Measurements from ENCODE around the gene MARK3. TPM values are rescaled to one million over a fixed set of nuclear protein-coding genes. Genes with fewer than 3 reads are reported as not detected.

Gene MARK3
- total RNA-seq, 1 experiment from 2014 or later, result 78.0 TPM

GRCh38 chr14:103542605-103543088 lies 157.4 kb downstream of the MARK3 start:
- no peaks in the 10 kb centered on the region for H3K9me3 Mint-ChIP-seq (ENCODE audit: unreplicated experiment)
- intact Hi-C loops (cut with micrococcal nuclease; ENCODE audit: unreplicated experiment), result no loop called here
- CTCF ChIA-PET, result interaction anchor here (2.7 kb wide), 1 partner anchor 24 kb away, joined by 13 read pairs; no protein-coding TSS in a partner anchor
- no peak overlapping the region for H3K27ac Mint-ChIP-seq (ENCODE audit: unreplicated experiment)
- H3K36me3 Mint-ChIP-seq (ENCODE audit: insufficient read depth, unreplicated experiment), result peaks cover 11% of the 10 kb centered on the region
- H3K4me3 ChIP-seq (ENCODE audit: low read depth, low read length), result no peak overlapping the region
- no peaks in the 10 kb centered on the region for H3K36me3 ChIP-seq (ENCODE audit: control insufficient read depth, insufficient read depth, low read length)
- H3K4me1 Mint-ChIP-seq (ENCODE audit: low read depth, unreplicated experiment), result no peaks in the 10 kb centered on the region
- no peaks in the 10 kb centered on the region for H3K27me3 Mint-ChIP-seq (ENCODE audit: insufficient read depth, unreplicated experiment)
- peaks cover 6% of the 10 kb centered on the region for H3K4me1 ChIP-seq
- no TSS peak for BruUV-seq (replicated peaks)
- H3K9me3 ChIP-seq, result no peaks in the 10 kb centered on the region
- no peak for DNase-seq
- POLR2A ChIA-PET, result no interaction called here
- TF ChIP-seq, protein P1, sequence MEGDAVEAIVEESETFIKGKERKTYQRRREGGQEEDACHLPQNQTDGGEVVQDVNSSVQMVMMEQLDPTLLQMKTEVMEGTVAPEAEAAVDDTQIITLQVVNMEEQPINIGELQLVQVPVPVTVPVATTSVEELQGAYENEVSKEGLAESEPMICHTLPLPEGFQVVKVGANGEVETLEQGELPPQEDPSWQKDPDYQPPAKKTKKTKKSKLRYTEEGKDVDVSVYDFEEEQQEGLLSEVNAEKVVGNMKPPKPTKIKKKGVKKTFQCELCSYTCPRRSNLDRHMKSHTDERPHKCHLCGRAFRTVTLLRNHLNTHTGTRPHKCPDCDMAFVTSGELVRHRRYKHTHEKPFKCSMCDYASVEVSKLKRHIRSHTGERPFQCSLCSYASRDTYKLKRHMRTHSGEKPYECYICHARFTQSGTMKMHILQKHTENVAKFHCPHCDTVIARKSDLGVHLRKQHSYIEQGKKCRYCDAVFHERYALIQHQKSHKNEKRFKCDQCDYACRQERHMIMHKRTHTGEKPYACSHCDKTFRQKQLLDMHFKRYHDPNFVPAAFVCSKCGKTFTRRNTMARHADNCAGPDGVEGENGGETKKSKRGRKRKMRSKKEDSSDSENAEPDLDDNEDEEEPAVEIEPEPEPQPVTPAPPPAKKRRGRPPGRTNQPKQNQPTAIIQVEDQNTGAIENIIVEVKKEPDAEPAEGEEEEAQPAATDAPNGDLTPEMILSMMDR (IDR thresholded peaks at IDR 0.05; ENCODE audit: insufficient read depth in 1 of 2, low read depth in 1 of 2, low read length in 1 of 2, severe bottlenecking in 1 of 2, unreplicated experiment in 1 of 2), result no peak
- no peak overlapping the region for H3K4me3 Mint-ChIP-seq (ENCODE audit: unreplicated experiment)
- no peaks in the 10 kb centered on the region for H3K27me3 ChIP-seq (replicated peaks; ENCODE audit: control insufficient read depth, insufficient read depth, low read length)

- ChIA-PET CTCF (interaction anchor here (2.7 kb wide), 1 partner anchor 24 kb away, joined by 13 read pairs; no protein-coding TSS in a partner anchor), POLR2A (no interaction called here)
- no peak overlapping the region for H3K4me3 ChIP-seq (ENCODE audit: low read depth, low read length)
- peaks cover 6% of the 10 kb centered on the region for H3K4me1 ChIP-seq
- no TSS peak for BruUV-seq (replicated peaks)
- H3K36me3 ChIP-seq (ENCODE audit: control insufficient read depth, insufficient read depth, low read length), result no peaks in the 10 kb centered on the region
- no peaks in the 10 kb centered on the region for H3K9me3 ChIP-seq
- no peak for DNase-seq
- H3K27me3 ChIP-seq (replicated peaks; ENCODE audit: control insufficient read depth, insufficient read depth, low read length), result no peaks in the 10 kb centered on the region
- intact Hi-C loops (cut with micrococcal nuclease; ENCODE audit: unreplicated experiment), result no loop called here
- Mint-ChIP-seq H3K27me3 (ENCODE audit: insufficient read depth, unreplicated experiment) (no peaks in the 10 kb centered on the region), H3K36me3 (ENCODE audit: insufficient read depth, unreplicated experiment) (peaks cover 11% of the 10 kb centered on the region), H3K27ac (ENCODE audit: unreplicated experiment) (no peak overlapping the region), H3K4me1 (ENCODE audit: low read depth, unreplicated experiment) (no peaks in the 10 kb centered on the region), H3K4me3 (ENCODE audit: unreplicated experiment) (no peak overlapping the region), H3K9me3 (ENCODE audit: unreplicated experiment) (no peaks in the 10 kb centered on the region)
- TF ChIP-seq, protein P1 (IDR thresholded peaks at IDR 0.05; ENCODE audit: insufficient read depth in 1 of 2, low read depth in 1 of 2, low read length in 1 of 2, severe bottlenecking in 1 of 2, unreplicated experiment in 1 of 2), result no peak
These were observed 157.9 kb downstream of the MARK3 start for GRCh38 chr14:103543140-103543539.

DNA sequence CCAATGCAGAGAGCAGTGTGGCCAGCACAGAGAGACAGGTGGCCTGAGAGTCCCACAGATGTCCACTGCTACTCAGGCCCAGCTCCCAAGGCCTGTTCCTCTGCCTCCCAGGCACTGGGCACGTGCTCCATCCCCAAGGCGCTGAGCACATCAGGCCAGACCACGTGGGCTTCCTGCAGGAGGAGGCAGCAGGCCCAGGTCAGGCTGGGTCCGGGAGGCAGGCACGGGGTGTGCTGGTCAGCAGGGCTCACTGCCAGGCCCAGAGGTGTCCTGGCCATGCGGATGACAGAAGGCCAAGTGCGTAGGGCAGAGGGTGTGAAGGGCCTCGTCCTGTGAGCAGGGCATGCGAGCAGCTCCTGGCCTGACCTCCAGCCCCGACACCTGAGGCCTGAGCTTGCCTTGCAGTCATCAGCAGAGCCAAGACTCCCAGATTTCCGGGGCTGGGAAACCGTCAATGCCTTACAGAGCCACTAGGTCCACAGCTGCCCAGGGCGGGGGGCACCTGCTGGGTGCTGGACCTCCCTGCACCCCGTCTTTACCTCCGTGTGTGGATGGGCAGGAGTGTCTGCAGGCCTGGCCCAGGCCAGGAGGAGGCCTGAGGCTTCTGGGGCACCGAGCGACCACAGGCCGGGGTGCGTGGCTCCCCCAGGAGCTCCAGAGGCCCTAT lies 158.6 kb downstream of the MARK3 start:
- BruUV-seq (replicated peaks), result no TSS peak
- Mint-ChIP-seq H3K4me1 (ENCODE audit: low read depth, unreplicated experiment) (no peaks in the 10 kb centered on the region), H3K27me3 (ENCODE audit: insufficient read depth, unreplicated experiment) (no peaks in the 10 kb centered on the region), H3K36me3 (ENCODE audit: insufficient read depth, unreplicated experiment) (peaks cover 11% of the 10 kb centered on the region), H3K27ac (ENCODE audit: unreplicated experiment) (no peak overlapping the region), H3K9me3 (ENCODE audit: unreplicated experiment) (no peaks in the 10 kb centered on the region), H3K4me3 (ENCODE audit: unreplicated experiment) (no peak overlapping the region)
- no peaks in the 10 kb centered on the region for H3K27me3 ChIP-seq (replicated peaks; ENCODE audit: control insufficient read depth, insufficient read depth, low read length)
- peaks cover 6% of the 10 kb centered on the region for H3K4me1 ChIP-seq
- ChIA-PET CTCF (interaction anchor here (2.7 kb wide), 1 partner anchor 25 kb away, joined by 13 read pairs; no protein-coding TSS in a partner anchor), POLR2A (interaction anchor here (0.7 kb wide), 1 partner anchor 21 kb away, joined by 3 read pairs; the partner anchor contains the start of gene CKB)
- no peak overlapping the region for H3K4me3 ChIP-seq (ENCODE audit: low read depth, low read length)
- DNase-seq, result no peak
- H3K36me3 ChIP-seq (ENCODE audit: control insufficient read depth, insufficient read depth, low read length), result no peaks in the 10 kb centered on the region
- TF ChIP-seq, protein P1 (IDR thresholded peaks at IDR 0.05; ENCODE audit: insufficient read depth in 1 of 2, low read depth in 1 of 2, low read length in 1 of 2, severe bottlenecking in 1 of 2, unreplicated experiment in 1 of 2), result no peak
- intact Hi-C loops (cut with micrococcal nuclease; ENCODE audit: unreplicated experiment), result no loop called here
- no peaks in the 10 kb centered on the region for H3K9me3 ChIP-seq

Data from Caco-2 (cell line).